ENCODE results near the gene REXO5. TPM values are rescaled to one million over a fixed set of nuclear protein-coding genes. Genes with fewer than 3 reads are reported as not detected.

REXO5 gene
- total and polyA plus RNA-seq, 2 of the 13 experiments (the other 11 are each of a cell fraction or from before 2014, with no cell fraction given): 5.9 to 13.1 TPM

DNA sequence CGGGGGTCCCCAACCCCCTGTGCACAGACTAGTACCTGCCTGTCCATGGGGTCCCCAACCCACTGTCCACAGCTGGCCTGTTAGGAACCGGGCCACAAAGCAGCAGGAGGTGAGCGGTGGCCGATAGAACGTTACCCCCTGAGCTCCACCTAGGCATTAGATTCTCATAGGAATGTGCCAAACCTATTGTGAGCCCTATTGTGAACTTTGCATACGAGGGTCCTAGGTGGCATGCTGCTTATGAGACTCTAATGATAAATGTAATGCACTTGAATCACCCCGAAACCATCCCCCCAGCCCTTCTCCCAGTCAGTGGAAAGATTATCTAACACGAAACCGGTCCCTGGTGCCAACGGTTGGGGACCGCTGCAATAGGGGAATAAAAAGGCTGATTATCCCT lies 1.5 kb downstream of the REXO5 start (continued):
- TF ChIP-seq MZF1 (CRISPR knock-in tag; IDR thresholded peaks at IDR 0.05; ENCODE audit: borderline replicate concordance) (0 out of 2 replicates have a peak, but pooled peaks have one; percentile 73), TBX2 (CRISPR knock-in tag; IDR thresholded peaks at IDR 0.05; ENCODE audit: borderline replicate concordance) (no peak), KMT2A (CRISPR knock-in tag; IDR thresholded peaks at IDR 0.05) (no peak), CBFB (CRISPR knock-in tag; IDR thresholded peaks at IDR 0.05) (no peak)

- Histone ChIP-seq H3K27ac (ENCODE audit: extremely low read length, insufficient read depth, low read length) (no peak overlapping the region), H3K9ac (ENCODE audit: insufficient read depth, low read depth, low read length) (no peak overlapping the region), H3K36me3 (replicated peaks in 1 of 2; ENCODE audit: control insufficient read depth in 1 of 2, insufficient read depth in 2 of 2, low read length in 2 of 2) (peaks cover 0 to 17% of the 10 kb centered on the region in 2 experiments; a peak in 2 of 5 replicates), H3K4me1 (ENCODE audit: insufficient read depth, low read length) (peaks cover 16% of the 10 kb centered on the region), H3K79me2 (ENCODE audit: insufficient read depth, low read length) (no peaks in the 10 kb centered on the region), H3K4me3 (replicated peaks in 1 of 3; ENCODE audit: insufficient read depth in 1 of 3, low read depth in 2 of 3, low read length in 3 of 3) (no peak overlapping the region), H3K27me3 (ENCODE audit: control insufficient read depth in 1 of 2, insufficient read depth in 2 of 2, low read length in 2 of 2) (no peaks in the 10 kb centered on the region; a peak in 1 of 5 replicates), H3K4me2 (ENCODE audit: low read depth, low read length) (no peak overlapping the region), H4K20me1 (ENCODE audit: insufficient read depth, low read length) (no peaks in the 10 kb centered on the region), H2AFZ (ENCODE audit: low read length) (no peak overlapping the region), H3K9me3 (ENCODE audit: low read length) (no peaks in the 10 kb centered on the region)
- WGBS (ENCODE audit: low lambda C conversion rate): 89% methylated on average over 10 of the region's 10 CpGs
- in situ Hi-C loops (cut with HindIII; ENCODE audit: extremely low pct_ligation_motif_present, low pct_unique_long_range_greater_than_20kb): no loop called here
- no TSS peak for BruUV-seq (replicated peaks)
- intact Hi-C loops (cut with micrococcal nuclease; ENCODE audit: unreplicated experiment): no loop called here
- ATAC-seq: no peak
- POLR2A ChIA-PET: no interaction called here
- CTCF ChIA-PET (ENCODE audit: low intra/inter-chr PET ratio, low total read pairs): no interaction called here
- no peak for DNase-seq (ENCODE audit: low spot score)
- FAIRE-seq: no peak
- no peak for TF ChIP-seq TEAD3 (CRISPR knock-in tag; optimal IDR thresholded peaks at IDR 0.05; ENCODE audit: borderline replicate concordance)
- TF ChIP-seq TRIM22 (IDR thresholded peaks at IDR 0.05): no peak
- no peak for TF ChIP-seq ZSCAN29 (CRISPR knock-in tag; conservative IDR thresholded peaks at IDR 0.05)
- TF ChIP-seq NCOA2 (CRISPR knock-in tag; IDR thresholded peaks at IDR 0.05): no peak
- TF ChIP-seq NONO (IDR thresholded peaks at IDR 0.05): no peak
- no peak for TF ChIP-seq NONO (CRISPR knock-in tag; conservative IDR thresholded peaks at IDR 0.05)
- no peak for TF ChIP-seq ZSCAN20 (CRISPR knock-in tag; IDR thresholded peaks at IDR 0.05; ENCODE audit: borderline replicate concordance)
- no peak for TF ChIP-seq ZNF468 (CRISPR knock-in tag; IDR thresholded peaks at IDR 0.05)
- TF ChIP-seq PRDM4 (CRISPR knock-in tag; IDR thresholded peaks at IDR 0.05; ENCODE audit: borderline replicate concordance): no peak
- no peak for TF ChIP-seq KLF13 (CRISPR knock-in tag; IDR thresholded peaks at IDR 0.05)
- TF ChIP-seq HOXA9 (CRISPR knock-in tag; IDR thresholded peaks at IDR 0.05; ENCODE audit: borderline replicate concordance): no peak
- no peak for TF ChIP-seq SYNCRIP (IDR thresholded peaks at IDR 0.05; ENCODE audit: insufficient read depth, low read depth, low read length)
- no peak for TF ChIP-seq ZNF382 (CRISPR knock-in tag; IDR thresholded peaks at IDR 0.05; ENCODE audit: borderline replicate concordance)
- TF ChIP-seq PAX8 (CRISPR knock-in tag; IDR thresholded peaks at IDR 0.05; ENCODE audit: borderline replicate concordance): no peak
- TF ChIP-seq HBP1 (CRISPR knock-in tag; IDR thresholded peaks at IDR 0.05; ENCODE audit: low read depth): no peak
Measured at GRCh38 chr16:20811889-20812439, 5.6 kb downstream of the REXO5 start.

Measured in HepG2 (cell line).